ENCODE data around the gene CHST15.
"Not testable (repeated sequence)": the region's sequence is repeated elsewhere in the genome, so short reads cannot be mapped to it uniquely, and the experiment has no call there.

Gene CHST15

DNA sequence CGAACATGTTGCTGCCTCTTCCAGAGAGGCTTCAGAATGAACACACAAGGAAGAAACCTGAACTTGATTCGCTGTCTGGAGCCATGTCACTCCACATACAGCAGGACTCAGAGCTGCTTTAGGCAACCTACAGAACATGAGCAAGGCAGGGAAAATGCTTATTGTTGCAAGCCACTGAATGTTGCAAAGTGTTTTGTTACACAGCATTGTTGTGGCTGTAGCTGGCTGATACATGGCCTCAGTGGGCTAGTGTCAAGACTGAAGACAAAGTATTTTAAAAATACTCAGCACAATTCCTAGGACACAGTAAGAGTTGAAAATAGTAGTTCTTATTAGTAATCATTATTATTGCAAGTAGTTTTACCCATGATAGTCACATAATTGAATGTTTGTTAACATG, 3.1 kb upstream of the CHST15 start:
- no peak overlapping the region for H3K27ac ChIP-seq
- TF ChIP-seq ZFX (IDR thresholded peaks at IDR 0.05) = no peak
- TF ChIP-seq, protein P1, sequence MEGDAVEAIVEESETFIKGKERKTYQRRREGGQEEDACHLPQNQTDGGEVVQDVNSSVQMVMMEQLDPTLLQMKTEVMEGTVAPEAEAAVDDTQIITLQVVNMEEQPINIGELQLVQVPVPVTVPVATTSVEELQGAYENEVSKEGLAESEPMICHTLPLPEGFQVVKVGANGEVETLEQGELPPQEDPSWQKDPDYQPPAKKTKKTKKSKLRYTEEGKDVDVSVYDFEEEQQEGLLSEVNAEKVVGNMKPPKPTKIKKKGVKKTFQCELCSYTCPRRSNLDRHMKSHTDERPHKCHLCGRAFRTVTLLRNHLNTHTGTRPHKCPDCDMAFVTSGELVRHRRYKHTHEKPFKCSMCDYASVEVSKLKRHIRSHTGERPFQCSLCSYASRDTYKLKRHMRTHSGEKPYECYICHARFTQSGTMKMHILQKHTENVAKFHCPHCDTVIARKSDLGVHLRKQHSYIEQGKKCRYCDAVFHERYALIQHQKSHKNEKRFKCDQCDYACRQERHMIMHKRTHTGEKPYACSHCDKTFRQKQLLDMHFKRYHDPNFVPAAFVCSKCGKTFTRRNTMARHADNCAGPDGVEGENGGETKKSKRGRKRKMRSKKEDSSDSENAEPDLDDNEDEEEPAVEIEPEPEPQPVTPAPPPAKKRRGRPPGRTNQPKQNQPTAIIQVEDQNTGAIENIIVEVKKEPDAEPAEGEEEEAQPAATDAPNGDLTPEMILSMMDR (conservative IDR thresholded peaks at IDR 0.05) = no peak

DNA sequence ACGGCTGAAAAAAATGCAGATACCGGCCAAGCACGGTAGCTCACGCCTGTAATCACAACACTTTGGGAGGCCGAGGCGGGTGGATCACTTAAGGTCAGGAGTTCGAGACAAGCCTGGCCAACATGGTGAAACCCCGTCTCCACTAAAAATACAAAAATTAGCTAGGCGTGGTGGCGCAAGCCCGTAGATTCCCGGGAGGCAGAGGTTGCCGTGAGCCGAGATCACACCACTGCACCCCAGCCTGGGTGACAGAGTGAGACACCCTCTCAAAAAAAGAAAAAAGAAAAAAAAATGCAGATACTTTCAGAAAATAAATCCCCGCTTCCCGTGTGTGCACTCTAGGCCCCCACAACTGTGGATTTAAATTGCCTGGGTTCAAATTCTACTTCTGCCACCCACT, 2.4 kb upstream of the CHST15 start:
- H3K27ac ChIP-seq = not testable (repeated sequence)

DNA sequence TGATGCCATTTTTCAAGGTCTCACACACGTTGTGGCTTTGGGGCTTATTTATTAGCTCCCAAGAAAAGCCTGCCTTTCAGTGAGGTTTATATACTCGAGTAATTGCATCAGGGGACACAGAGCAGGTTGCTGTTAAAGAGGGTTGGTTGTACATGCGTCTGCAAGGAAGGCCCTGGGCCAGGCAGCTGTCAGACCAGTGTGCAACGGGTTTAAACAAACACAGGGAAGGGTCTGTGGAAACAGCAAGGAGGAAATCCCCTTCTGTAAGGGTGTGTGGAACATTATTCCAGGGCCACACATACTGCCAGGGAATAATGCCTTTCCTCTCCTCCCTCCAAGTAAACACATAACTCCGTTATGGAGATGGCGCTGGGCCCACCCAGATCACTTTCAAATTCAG, 1.7 kb upstream of the CHST15 start:
- TF ChIP-seq ZFX (IDR thresholded peaks at IDR 0.05) = no peak
- TF ChIP-seq, protein P1 (conservative IDR thresholded peaks at IDR 0.05) = no peak
- H3K27ac ChIP-seq = no peak overlapping the region

DNA sequence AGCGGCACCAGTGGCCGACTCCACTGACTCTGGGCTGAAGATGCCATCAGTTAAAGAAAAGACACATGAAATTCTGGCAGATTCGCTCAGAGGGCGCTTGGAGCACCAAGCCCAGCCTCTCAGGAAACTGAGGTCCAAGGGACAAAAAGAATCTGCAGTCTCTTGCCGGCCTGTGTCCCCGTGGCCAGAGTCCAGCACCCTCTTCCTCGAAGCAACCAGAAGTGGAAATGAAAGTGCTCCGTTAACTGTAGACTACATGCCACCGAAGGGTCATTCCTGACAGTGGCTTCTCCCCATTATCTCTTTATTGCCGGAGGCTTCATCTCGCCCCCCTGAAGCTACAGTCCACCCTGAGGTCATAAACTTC, 1.0 kb upstream of the CHST15 start:
- no peak overlapping the region for H3K27ac ChIP-seq

DNA sequence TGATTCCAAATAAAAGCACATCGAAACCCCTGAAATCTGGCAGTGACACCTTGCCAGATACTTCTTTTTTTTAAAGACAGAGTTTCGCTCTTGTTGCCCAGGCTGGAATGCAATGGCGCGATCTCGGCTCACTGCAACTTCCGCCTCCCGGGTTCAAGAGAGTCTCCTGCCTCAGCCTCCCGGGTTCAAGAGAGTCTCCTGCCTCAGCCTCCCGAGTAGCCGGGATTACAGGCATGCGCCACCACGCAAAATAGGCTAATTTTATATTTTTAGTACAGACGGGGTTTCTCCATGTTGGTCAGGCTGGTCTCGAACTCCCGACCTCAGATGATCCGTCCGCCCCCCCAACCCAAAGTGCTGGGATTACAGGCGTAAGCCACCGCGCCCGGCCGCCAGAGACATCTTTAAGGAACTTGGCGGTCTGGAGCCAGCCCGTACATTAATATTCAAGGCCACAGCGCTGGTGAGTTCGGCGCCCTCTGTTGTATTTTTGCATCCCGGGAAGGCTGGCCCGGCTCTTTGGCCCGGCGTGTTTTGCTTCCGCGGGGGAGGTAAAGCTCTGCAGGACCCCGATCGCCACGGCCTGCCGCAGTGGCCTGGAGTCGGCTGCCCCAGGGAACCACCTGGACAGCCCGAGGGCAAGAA, 498 bp upstream of the CHST15 start:
- not testable (repeated sequence) for H3K27ac ChIP-seq

More for the DNA sequence above, 1.0 kb upstream of the CHST15 start:
- TF ChIP-seq ZFX (IDR thresholded peaks at IDR 0.05) = no peak
- TF ChIP-seq, protein P1 (conservative IDR thresholded peaks at IDR 0.05) = no peak

DNA sequence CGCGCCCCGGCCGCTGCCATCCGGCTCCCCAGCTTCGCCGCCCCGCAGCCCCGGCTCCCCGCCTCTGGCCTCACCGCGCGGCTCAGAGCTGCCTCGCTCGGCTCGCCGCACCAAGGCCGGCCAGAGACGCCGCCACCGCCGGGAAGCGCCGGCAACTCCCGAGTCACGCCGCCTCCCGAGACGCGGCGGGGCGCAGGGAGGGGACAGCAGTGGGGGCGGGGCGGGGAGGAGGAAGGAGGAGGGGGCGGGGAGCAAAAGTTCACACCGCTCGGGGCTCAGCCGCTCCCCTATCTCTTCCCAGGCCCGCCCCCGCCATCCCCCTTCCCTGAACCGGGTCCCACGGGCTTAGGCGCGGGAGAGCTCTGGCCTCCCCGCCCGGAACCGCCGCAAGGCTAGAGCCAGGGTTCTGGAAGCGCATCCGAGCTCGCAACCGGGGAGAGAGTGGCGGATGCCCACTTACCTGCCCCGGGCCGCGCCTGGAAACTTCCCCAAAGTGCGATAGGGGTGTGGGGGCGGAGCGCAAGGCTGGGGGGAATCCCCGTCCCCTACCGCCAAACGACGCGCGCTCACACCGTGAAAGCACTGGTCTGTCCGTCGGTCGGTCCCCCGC, 1.0 kb downstream of the CHST15 start:
- no peak overlapping the region; the same call in 1 of the 2 replicates for H3K27ac ChIP-seq
- TF ChIP-seq, protein P1 (conservative IDR thresholded peaks at IDR 0.05) = no peak
- no peak for TF ChIP-seq ZFX (IDR thresholded peaks at IDR 0.05)

DNA sequence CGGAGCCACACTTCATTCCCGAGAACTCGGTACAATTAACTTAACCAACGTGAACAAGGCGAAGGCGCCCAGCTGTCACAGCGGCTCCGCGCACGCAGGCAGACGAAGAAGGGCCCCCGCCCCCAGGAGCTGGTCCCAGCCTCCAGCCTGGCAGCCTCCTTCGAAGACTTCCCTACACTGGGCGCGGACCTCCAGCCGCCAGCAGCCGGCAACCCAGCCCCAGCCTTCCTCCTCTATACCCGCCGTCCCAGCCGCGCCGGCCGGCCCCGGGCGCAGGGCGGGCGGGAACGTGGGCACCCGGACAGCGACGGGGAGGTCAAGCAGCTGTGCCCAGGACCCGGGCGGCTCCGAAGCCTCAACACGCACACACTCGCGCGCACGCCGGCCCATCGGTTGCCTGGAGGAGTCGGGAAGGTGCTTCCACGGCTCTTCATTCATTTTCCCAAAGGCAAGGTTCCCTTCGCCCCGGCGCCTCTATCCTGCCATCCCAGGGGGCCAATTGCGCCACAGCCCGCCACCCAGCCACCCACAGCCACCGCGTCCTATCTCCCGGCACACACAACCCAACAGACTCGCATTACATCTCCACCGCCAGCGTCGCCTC, 1.6 kb downstream of the CHST15 start:
- TF ChIP-seq ZFX (IDR thresholded peaks at IDR 0.05) = no peak
- TF ChIP-seq, protein P1 (conservative IDR thresholded peaks at IDR 0.05) = no peak
- no peak overlapping the region for H3K27ac ChIP-seq

DNA sequence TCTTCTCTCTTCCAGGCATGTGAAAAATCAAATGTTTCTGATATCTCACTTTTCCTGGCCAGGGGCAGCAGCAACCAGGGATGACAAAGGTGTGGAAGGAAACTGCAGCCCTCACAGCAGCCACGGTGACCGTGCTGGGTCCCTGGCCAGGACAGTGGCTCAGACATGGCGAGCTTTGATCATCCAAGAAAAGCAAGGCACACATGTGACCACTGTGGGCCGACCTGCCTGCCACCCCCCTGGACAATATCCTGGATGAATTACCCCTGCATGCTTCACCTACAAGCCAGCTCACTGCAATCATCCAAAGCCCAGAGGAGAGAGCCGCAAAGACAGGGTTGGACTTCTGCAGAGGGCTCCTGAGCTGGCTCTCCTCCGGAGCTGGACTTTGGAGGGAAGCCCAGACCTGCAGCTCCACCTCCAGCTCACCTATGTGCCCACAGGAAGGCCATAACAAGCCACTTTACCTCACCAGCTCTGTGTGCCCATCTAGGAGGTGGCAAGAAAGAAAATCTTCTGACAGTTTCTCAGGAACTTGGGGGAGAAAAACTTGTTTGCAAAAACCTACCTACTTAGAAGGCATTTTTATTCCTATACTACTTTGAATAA, 2.7 kb downstream of the CHST15 start:
- no peak overlapping the region for H3K27ac ChIP-seq
- TF ChIP-seq, protein P1 (conservative IDR thresholded peaks at IDR 0.05) = no peak
- TF ChIP-seq ZFX (IDR thresholded peaks at IDR 0.05) = no peak
